GM12875 (cell line): ENCODE measurements around the gene PAFAH1B2.
A peak's percentile ranks its signal among the peaks of the same experiment; 100 is the strongest.

Experiments used
- H3K4me3 ChIP-seq: one replicate; pipeline ENCODE4 v1.5.1; 2011; ENCODE audit warnings: low read depth, low read length, control low read depth
- TF ChIP-seq, protein P1 (sequence below): IDR thresholded peaks from 2 replicates; pipeline ENCODE4 v1.5.1; 2011; ENCODE audit warnings: low read depth, mild to moderate bottlenecking, control low read depth, inconsistent platforms, low read length, moderate library complexity, borderline replicate concordance; ENCODE audit not compliant: insufficient read depth

Gene PAFAH1B2

GRCh38 chr11:117178210-117179034, 34.3 kb downstream of the PAFAH1B2 start, which contains the start of gene SIDT2:
Gene SIDT2, plus strand, starts transcription at chr11:117178743. Its CDS starts 521 bp downstream, at chr11:117179264.
- peak within 1 kb of the TSS; percentile 56 for H3K4me3 ChIP-seq
- TF ChIP-seq, protein P1, sequence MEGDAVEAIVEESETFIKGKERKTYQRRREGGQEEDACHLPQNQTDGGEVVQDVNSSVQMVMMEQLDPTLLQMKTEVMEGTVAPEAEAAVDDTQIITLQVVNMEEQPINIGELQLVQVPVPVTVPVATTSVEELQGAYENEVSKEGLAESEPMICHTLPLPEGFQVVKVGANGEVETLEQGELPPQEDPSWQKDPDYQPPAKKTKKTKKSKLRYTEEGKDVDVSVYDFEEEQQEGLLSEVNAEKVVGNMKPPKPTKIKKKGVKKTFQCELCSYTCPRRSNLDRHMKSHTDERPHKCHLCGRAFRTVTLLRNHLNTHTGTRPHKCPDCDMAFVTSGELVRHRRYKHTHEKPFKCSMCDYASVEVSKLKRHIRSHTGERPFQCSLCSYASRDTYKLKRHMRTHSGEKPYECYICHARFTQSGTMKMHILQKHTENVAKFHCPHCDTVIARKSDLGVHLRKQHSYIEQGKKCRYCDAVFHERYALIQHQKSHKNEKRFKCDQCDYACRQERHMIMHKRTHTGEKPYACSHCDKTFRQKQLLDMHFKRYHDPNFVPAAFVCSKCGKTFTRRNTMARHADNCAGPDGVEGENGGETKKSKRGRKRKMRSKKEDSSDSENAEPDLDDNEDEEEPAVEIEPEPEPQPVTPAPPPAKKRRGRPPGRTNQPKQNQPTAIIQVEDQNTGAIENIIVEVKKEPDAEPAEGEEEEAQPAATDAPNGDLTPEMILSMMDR = no peak

- TF ChIP-seq, protein P1 = no peak
- H3K4me3 ChIP-seq = peak overlapping the region; percentile 56
These were observed 35.2 kb downstream of the PAFAH1B2 start for GRCh38 chr11:117179048-117179999.

DNA sequence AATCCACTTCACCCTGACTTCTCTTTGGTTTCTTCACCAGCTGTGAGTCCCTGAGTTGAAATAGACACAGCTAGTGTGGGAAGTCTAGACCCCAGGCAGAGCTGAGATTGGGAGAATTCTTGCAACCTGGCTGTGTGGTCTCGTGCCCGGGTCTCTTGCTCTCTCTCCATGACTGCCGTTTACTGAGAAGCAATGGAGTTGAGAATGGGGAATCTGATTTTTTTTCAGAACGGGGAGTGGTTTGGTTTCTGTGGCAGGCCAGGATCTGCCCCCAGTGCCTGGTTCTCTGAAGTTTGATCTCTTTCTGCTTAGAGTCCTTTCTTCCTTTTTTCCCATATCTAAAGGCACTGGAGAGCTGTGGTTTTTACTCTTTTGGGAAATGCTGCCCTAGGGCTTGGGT, 35.9 kb downstream of the PAFAH1B2 start:
- peak overlapping the region; percentile 56 for H3K4me3 ChIP-seq
- TF ChIP-seq, protein P1 = no peak

- no peak overlapping the region for H3K4me3 ChIP-seq
- TF ChIP-seq, protein P1 = peak; percentile 93
These were observed 36.8 kb downstream of the PAFAH1B2 start for GRCh38 chr11:117180661-117181585.

- TF ChIP-seq, protein P1 = no peak
These were observed 37.8 kb downstream of the PAFAH1B2 start for GRCh38 chr11:117181586-117182550.

More at GRCh38 chr11:117181586-117182550, 37.8 kb downstream of the PAFAH1B2 start:
- H3K4me3 ChIP-seq = no peak overlapping the region
